Measurements from ENCODE around the gene PAX7. TPM values are rescaled to one million over a fixed set of nuclear protein-coding genes. Genes with fewer than 3 reads are reported as not detected.

Gene PAX7
- total and polyA plus RNA-seq, 7 donors, result 1.7 to 11.7 (median 3.3) TPM

DNA sequence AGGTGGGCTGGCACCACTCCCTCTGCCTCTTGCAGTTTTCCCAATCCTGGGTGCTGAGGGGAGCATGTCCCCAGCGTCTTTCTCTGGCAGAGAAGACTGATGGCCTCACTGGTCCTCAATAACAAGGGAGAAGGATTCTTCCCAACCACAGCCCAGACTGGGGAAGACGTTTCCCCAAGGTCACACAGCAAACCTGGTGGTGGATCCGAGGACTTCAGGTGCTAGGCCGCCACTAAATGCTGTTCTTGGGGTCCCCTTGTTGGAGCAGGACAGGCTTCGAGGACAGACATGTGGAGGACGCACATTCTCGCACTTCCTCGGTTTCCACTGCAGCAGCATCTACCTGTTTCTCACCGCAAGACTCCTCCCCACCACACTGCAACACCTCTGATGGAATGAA, 30.9 kb upstream of the PAX7 start:
- TF ChIP-seq, protein P1, sequence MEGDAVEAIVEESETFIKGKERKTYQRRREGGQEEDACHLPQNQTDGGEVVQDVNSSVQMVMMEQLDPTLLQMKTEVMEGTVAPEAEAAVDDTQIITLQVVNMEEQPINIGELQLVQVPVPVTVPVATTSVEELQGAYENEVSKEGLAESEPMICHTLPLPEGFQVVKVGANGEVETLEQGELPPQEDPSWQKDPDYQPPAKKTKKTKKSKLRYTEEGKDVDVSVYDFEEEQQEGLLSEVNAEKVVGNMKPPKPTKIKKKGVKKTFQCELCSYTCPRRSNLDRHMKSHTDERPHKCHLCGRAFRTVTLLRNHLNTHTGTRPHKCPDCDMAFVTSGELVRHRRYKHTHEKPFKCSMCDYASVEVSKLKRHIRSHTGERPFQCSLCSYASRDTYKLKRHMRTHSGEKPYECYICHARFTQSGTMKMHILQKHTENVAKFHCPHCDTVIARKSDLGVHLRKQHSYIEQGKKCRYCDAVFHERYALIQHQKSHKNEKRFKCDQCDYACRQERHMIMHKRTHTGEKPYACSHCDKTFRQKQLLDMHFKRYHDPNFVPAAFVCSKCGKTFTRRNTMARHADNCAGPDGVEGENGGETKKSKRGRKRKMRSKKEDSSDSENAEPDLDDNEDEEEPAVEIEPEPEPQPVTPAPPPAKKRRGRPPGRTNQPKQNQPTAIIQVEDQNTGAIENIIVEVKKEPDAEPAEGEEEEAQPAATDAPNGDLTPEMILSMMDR (IDR thresholded peaks at IDR 0.05), result no peak
- DNase-seq (no peak), ATAC-seq (no peak)
- 79 to 81% (median 80%) methylated on average over 9 of the region's 9 CpGs for WGBS, 3 donors
- H3K4me3 ChIP-seq, result no peak overlapping the region
- peaks cover 0 to 13% (median 0%) of the 10 kb centered on the region in 3 donors for H3K27me3 ChIP-seq (ENCODE audit: insufficient read depth in 3 of 3, low read length in 2 of 3)
- H3K9me3 ChIP-seq, result no peaks in the 10 kb centered on the region
- no peak overlapping the region for H3K27ac ChIP-seq
- intact Hi-C loops (cut with DNase I), result loop anchor here (5.0 to 10.0 kb wide), 4 partner anchors 83 to 495 kb away; no protein-coding TSS in a partner anchor
- no peaks in the 10 kb centered on the region for H3K4me1 ChIP-seq
- H3K36me3 ChIP-seq (ENCODE audit: insufficient read depth in 1 of 2, low read depth in 1 of 2), result no peaks in the 10 kb centered on the region

DNA sequence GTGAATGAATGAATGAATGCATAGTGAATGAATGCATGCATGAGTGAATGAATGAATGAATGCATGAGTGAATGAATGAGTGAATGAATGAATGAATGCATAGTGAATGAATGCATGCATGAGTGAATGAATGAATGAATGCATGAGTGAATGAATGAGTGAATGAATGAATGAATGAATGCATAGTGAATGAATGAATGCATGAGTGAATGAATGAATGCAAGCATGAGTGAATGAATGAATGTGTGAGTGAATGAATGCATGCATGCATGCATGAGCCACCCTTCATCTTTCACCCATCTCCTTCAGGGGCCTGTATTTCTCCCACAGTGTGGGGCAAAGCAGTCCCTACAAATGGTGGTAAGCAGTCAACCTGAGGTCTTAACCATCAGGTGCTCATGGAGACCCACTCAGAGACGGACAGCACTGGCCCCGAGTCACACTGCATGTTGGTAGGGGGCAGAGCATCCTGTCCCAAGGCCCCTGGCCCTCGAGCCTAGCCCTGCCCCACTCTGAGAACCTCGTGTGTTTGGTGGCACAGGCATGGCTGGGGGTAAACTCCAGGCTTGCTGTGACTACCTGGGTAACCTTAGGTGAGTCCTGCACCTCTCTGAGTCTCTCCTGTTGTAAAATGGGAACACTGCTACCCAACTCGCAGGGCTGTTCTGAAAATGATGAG, 28.0 kb upstream of the PAX7 start:
- TF ChIP-seq, protein P1 (IDR thresholded peaks at IDR 0.05), result no peak

DNA sequence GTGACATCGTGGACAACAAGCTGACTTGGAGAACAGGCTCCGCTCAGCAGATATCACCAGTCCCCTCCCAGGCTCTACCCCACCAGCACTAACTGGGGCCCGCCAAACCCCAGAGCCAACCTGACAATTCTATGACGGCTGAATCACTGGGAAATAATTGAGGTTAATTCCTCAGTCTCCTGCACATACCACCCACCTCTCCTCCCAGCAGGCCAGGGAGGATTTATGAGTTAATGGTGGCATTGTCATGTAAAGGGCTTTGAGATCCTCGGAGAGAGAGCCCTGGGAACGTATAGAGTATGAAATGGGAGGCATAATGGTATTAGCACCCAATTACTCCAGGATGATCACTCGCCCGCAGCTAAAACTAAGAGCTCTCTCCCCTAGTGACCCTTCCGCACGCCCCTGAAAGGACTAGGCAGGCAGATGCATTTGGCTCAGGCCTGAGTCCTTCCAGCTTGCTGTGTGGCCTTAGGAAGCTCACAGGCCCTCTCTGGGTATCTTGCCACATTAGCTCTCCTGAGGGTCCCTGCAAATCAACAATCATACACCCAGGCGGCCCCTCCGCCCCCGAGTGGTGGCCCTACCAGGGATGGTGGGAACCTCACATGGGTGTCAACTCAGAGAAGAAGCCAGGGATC, 27.3 kb upstream of the PAX7 start:
- Histone ChIP-seq H3K9me3 (no peaks in the 10 kb centered on the region), H3K36me3 (ENCODE audit: insufficient read depth in 1 of 2, low read depth in 1 of 2) (no peaks in the 10 kb centered on the region), H3K27me3 (ENCODE audit: insufficient read depth in 3 of 3, low read length in 2 of 3) (peaks cover 0 to 11% (median 2%) of the 10 kb centered on the region in 3 donors), H3K27ac (no peak overlapping the region), H3K4me3 (no peak overlapping the region), H3K4me1 (no peaks in the 10 kb centered on the region)
- intact Hi-C loops (cut with DNase I), result no loop called here
- 75 to 77% (median 75%) methylated on average over 12 to 13 of the region's 13 CpGs for WGBS, 3 donors
- no peak for ATAC-seq
- TF ChIP-seq, protein P1 (IDR thresholded peaks at IDR 0.05), result no peak
- DNase-seq, result no peak

More for the DNA sequence above, 28.0 kb upstream of the PAX7 start:
- ATAC-seq (no peak), DNase-seq (no peak)
- Histone ChIP-seq H3K27me3 (ENCODE audit: insufficient read depth in 3 of 3, low read length in 2 of 3) (peaks cover 0 to 9% (median 2%) of the 10 kb centered on the region in 3 donors), H3K27ac (no peak overlapping the region), H3K4me1 (no peaks in the 10 kb centered on the region), H3K36me3 (ENCODE audit: insufficient read depth in 1 of 2, low read depth in 1 of 2) (no peaks in the 10 kb centered on the region), H3K9me3 (no peaks in the 10 kb centered on the region), H3K4me3 (no peak overlapping the region)
- intact Hi-C loops (cut with DNase I), result no loop called here
- WGBS, 3 donors, result 75 to 77% (median 77%) methylated on average over 5 of the region's 5 CpGs

DNA sequence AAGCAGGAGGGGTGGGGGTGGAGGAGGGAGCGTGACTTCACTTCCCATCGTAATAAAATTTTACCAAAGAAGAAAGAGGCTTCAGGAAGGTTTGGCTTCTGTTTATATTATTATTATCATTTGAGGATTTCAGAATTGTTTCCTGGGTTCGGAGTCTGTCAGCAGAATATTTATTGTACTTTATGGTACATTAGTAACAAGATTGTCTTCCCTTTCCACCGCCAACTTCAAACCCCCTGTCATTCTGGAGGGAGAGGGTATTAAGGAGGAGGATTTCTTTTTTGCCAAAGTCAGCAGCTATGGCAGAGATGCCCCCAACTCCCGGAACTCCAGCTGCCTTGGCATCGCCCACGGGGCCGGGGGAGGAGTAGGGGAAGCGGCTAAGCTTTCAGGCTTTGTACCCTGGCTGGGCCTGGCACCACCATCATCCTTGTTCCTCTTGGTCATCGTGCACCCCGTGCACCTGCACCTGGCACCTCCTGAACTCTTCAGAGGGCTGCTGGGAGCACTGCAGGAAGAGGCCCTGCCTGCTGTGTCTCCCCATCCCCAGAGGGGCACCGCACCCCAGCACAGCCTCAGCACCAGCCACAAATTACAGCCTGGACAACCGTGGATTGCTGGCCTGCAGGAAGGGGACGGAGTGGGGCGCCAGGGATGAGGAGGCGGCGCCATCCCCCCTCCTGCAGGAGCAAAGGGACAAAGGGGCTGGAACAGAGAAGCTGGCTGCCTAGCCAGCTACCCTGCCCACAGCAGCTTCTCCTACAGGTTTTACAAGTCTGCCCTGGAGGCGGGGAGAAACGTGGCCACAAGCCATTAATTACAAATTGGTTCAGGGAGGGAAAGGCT, 24.0 kb upstream of the PAX7 start:
- 61 to 64% (median 63%) methylated on average over 18 to 19 of the region's 19 CpGs for WGBS, 3 donors
- intact Hi-C loops (cut with DNase I), result no loop called here
- Histone ChIP-seq H3K36me3 (ENCODE audit: insufficient read depth in 1 of 2, low read depth in 1 of 2) (no peaks in the 10 kb centered on the region), H3K9me3 (no peaks in the 10 kb centered on the region), H3K27ac (no peak overlapping the region), H3K4me3 (no peak overlapping the region), H3K27me3 (ENCODE audit: insufficient read depth in 3 of 3, low read length in 2 of 3) (peaks cover 0 to 9% (median 2%) of the 10 kb centered on the region in 3 donors), H3K4me1 (no peaks in the 10 kb centered on the region)
- TF ChIP-seq, protein P1 (IDR thresholded peaks at IDR 0.05), result no peak
- ATAC-seq (no peak), DNase-seq (no peak)

Data from psoas muscle (tissue), 8 donors.